GM13977 (cell line): ENCODE results near the gene SPATA13.

Experiments
- DNase-seq: peaks from one replicate; pipeline ENCODE4 v3.0.0; 2012; ENCODE audit warnings: low spot score
- CTCF ChIP-seq: IDR thresholded peaks from 2 replicates; pipeline ENCODE4 v1.5.1; 2012; ENCODE audit warnings: mild to moderate bottlenecking, control low read depth; ENCODE audit not compliant: insufficient read depth; ENCODE audit errors: extremely low read depth, missing control alignments
- in situ Hi-C: fragments of 300-500 bp; cut with MboI; formaldehyde crosslinking; loops from one replicate; pipeline ENCODE4 v1.12.0; 2022; ENCODE audit warnings: low sequenced_read_pairs, low pct_unique_long_range_greater_than_20kb, mixed read lengths, inconsistent platforms; ENCODE audit not compliant: unreplicated experiment

The SPATA13 gene

GRCh38 chr13:24234200-24234915 is 73.8 kb downstream of the SPATA13 start:
- no peak for TF ChIP-seq CTCF
- DNase-seq, result no peak
- in situ Hi-C loops, result no loop called here

GRCh38 chr13:24237356-24237755 is 76.8 kb downstream of the SPATA13 start:
- no peak for TF ChIP-seq CTCF
- in situ Hi-C loops, result no loop called here
- no peak for DNase-seq

- in situ Hi-C loops, result no loop called here
- TF ChIP-seq CTCF, result no peak
- DNase-seq, result no peak
Observed at GRCh38 chr13:24241336-24241735, 80.8 kb downstream of the SPATA13 start.

- in situ Hi-C loops, result no loop called here
- no peak for TF ChIP-seq CTCF
- DNase-seq, result no peak
Observed at GRCh38 chr13:24242100-24242499, 81.6 kb downstream of the SPATA13 start.

GRCh38 chr13:24243302-24243701 is 82.8 kb downstream of the SPATA13 start:
- no peak for TF ChIP-seq CTCF
- in situ Hi-C loops, result no loop called here
- DNase-seq, result no peak

GRCh38 chr13:24244802-24245201 is 84.3 kb downstream of the SPATA13 start:
- in situ Hi-C loops, result no loop called here
- no peak for TF ChIP-seq CTCF

More at GRCh38 chr13:24244802-24245201, 84.3 kb downstream of the SPATA13 start:
- no peak for DNase-seq
